CD8-positive, alpha-beta memory T cell (primary cell): ENCODE data around the gene PHTF1. TPM values are rescaled to one million over a fixed set of nuclear protein-coding genes. Genes with fewer than 3 reads are reported as not detected.

ENCODE experiments used
- CTCF ChIA-PET: fragments of 350-600 bp; sonication (Branson Sonifier 250); formaldehyde crosslinking; loops from one replicate; lab custom pipeline; 2021; ENCODE audit warnings: antibody characterized with exemption; lab: Charles Lee
- POLR2A ChIA-PET: fragments of 350-600 bp; sonication (Branson Sonifier 250); formaldehyde crosslinking; loops from one replicate; lab custom pipeline; 2021; ENCODE audit warnings: antibody characterized with exemption; lab: Charles Lee
- DNase-seq, 5 donors: peaks; one replicate each; pipeline versions ENCODE4 v3.0.0 to v3.0.0-alpha.2; 2020 to 2022; ENCODE audit warnings: mixed read lengths in 1 of 5
- H3K27ac ChIP-seq: one replicate; pipeline ENCODE4 v1.7.0; 2013; ENCODE audit warnings: low read depth, mild to moderate bottlenecking, low read length, moderate library complexity
- H3K27me3 ChIP-seq: 2 replicates; pipeline ENCODE4 v1.7.0; 2013; ENCODE audit warnings: low read length, mild to moderate bottlenecking; ENCODE audit not compliant: insufficient read depth, poor library complexity, severe bottlenecking
- H3K36me3 ChIP-seq: 2 replicates; pipeline ENCODE4 v1.7.0; 2013; ENCODE audit warnings: mild to moderate bottlenecking, low read length, moderate library complexity; ENCODE audit not compliant: insufficient read depth
- H3K4me1 ChIP-seq: 2 replicates; pipeline ENCODE4 v1.7.0; 2013; ENCODE audit warnings: mild to moderate bottlenecking, low read length, moderate library complexity; ENCODE audit not compliant: insufficient read depth
- H3K4me3 ChIP-seq: 2 replicates; pipeline ENCODE4 v1.7.0; 2013; ENCODE audit warnings: mild to moderate bottlenecking, low read length
- H3K9me3 ChIP-seq: 2 replicates; pipeline ENCODE4 v1.7.0; 2013; ENCODE audit warnings: mild to moderate bottlenecking, low read length
- H3K27ac Mint-ChIP-seq, 8 donors: one replicate each; pipeline ENCODE4 v1.8.0; 2020 to 2021; ENCODE audit warnings: mixed read lengths in 8 of 8, mild to moderate bottlenecking in 6 of 8, inconsistent platforms in 3 of 8, moderate library complexity in 3 of 8
- H3K27me3 Mint-ChIP-seq, 2 donors: one replicate each; pipeline ENCODE4 v1.8.0; 2020 to 2021; ENCODE audit warnings: mixed read lengths in 2 of 2, mild to moderate bottlenecking in 1 of 2, moderate library complexity in 1 of 2
- H3K36me3 Mint-ChIP-seq, 3 donors: one replicate each; pipeline ENCODE4 v1.8.0; 2020 to 2021; ENCODE audit warnings: mixed read lengths in 3 of 3, inconsistent platforms in 1 of 3, mild to moderate bottlenecking in 1 of 3
- H3K4me1 Mint-ChIP-seq, 3 donors: one replicate each; pipeline ENCODE4 v1.8.0; 2020 to 2021; ENCODE audit warnings: mixed read lengths in 3 of 3, inconsistent platforms in 1 of 3, mild to moderate bottlenecking in 1 of 3
- H3K4me3 Mint-ChIP-seq, 7 donors: one replicate each; pipeline ENCODE4 v1.8.0; 2020 to 2021; ENCODE audit warnings: mixed read lengths in 7 of 7, mild to moderate bottlenecking in 6 of 7, moderate library complexity in 4 of 7, inconsistent platforms in 2 of 7
- H3K9me3 Mint-ChIP-seq, 5 donors: one replicate each; pipeline ENCODE4 v1.8.0; 2020 to 2022; ENCODE audit warnings: mixed read lengths in 5 of 5, mild to moderate bottlenecking in 3 of 5, moderate library complexity in 2 of 5, inconsistent platforms in 1 of 5
- polyA plus RNA-seq: library from polyadenylated mRNA; unstranded; fragments of 300-500 nt; fragmentation: Illumina TruSeq; gene quantifications from one replicate; pipeline ENCODE4 v1.2.3, GENCODE V29; 2021
- total RNA-seq, 2 experiments: library from RNA; stranded (reverse); gene quantifications; one replicate each; pipeline ENCODE4 v1.2.3, GENCODE V29; 2021

PHTF1 gene
- total and polyA plus RNA-seq, 3 experiments from 2014 or later: 14.5 to 17.8 (median 17.5) TPM

GRCh38 chr1:113659556-113659955 lies 99.7 kb downstream of the PHTF1 start:
- Mint-ChIP-seq H3K27me3 (no peaks in the 10 kb centered on the region), H3K4me1 (no peaks in the 10 kb centered on the region), H3K27ac (no peak overlapping the region), H3K9me3 (no peaks in the 10 kb centered on the region), H3K4me3 (no peak overlapping the region), H3K36me3 (no peaks in the 10 kb centered on the region)
- ChIA-PET CTCF (no interaction called here), POLR2A (no interaction called here)
- Histone ChIP-seq H3K27me3 (no peaks in the 10 kb centered on the region), H3K4me1 (no peaks in the 10 kb centered on the region), H3K9me3 (no peaks in the 10 kb centered on the region), H3K27ac (no peak overlapping the region), H3K36me3 (no peaks in the 10 kb centered on the region), H3K4me3 (no peak overlapping the region)
- no peak for DNase-seq

GRCh38 chr1:113659035-113659434 lies 100.3 kb downstream of the PHTF1 start:
- Mint-ChIP-seq H3K36me3 (no peaks in the 10 kb centered on the region), H3K9me3 (no peaks in the 10 kb centered on the region), H3K4me1 (no peaks in the 10 kb centered on the region), H3K27me3 (no peaks in the 10 kb centered on the region), H3K27ac (no peak overlapping the region), H3K4me3 (no peak overlapping the region)
- no peaks in the 10 kb centered on the region for H3K9me3 ChIP-seq
- no peak overlapping the region for H3K4me3 ChIP-seq
- no peaks in the 10 kb centered on the region for H3K4me1 ChIP-seq
- DNase-seq: no peak
- POLR2A ChIA-PET: no interaction called here
- CTCF ChIA-PET: no interaction called here
- H3K27ac ChIP-seq: no peak overlapping the region
- no peaks in the 10 kb centered on the region for H3K36me3 ChIP-seq
- H3K27me3 ChIP-seq: no peaks in the 10 kb centered on the region

DNA sequence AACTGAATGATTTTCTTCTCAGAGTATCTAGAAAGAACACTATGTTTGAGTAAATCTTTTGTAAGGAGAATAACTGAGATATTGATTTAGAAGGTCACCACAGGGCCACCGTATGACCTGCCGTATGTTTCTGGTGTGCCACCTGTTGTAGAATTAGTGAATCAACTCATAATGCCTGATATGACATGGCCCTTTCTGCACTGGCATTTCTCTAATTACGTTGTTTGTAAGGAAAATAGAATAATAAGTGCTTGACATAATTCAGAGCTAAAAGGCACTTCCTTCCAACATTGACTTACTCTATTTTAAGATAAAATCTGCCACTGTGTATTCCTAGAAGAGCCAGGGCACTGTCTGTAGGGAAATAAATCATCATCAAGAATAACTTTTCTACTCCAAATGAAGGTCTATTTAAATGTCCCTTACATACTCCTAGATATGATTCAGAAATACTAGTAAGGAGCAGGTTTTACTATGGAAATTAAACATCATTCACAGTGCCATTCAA lies 101.7 kb downstream of the PHTF1 start:
- Mint-ChIP-seq H3K4me3 (no peak overlapping the region), H3K36me3 (peaks cover 0 to 1% (median 0%) of the 10 kb centered on the region in 3 donors), H3K27me3 (no peaks in the 10 kb centered on the region), H3K27ac (no peak overlapping the region), H3K4me1 (no peaks in the 10 kb centered on the region), H3K9me3 (no peaks in the 10 kb centered on the region)
- Histone ChIP-seq H3K27ac (no peak overlapping the region), H3K27me3 (no peaks in the 10 kb centered on the region), H3K9me3 (no peaks in the 10 kb centered on the region), H3K36me3 (no peaks in the 10 kb centered on the region), H3K4me3 (no peak overlapping the region), H3K4me1 (no peaks in the 10 kb centered on the region)
- ChIA-PET POLR2A (no interaction called here), CTCF (interaction anchor here (1.3 kb wide), 1 partner anchor 21 kb away, joined by 3 read pairs; no protein-coding TSS in a partner anchor)
- no peak for DNase-seq

DNA sequence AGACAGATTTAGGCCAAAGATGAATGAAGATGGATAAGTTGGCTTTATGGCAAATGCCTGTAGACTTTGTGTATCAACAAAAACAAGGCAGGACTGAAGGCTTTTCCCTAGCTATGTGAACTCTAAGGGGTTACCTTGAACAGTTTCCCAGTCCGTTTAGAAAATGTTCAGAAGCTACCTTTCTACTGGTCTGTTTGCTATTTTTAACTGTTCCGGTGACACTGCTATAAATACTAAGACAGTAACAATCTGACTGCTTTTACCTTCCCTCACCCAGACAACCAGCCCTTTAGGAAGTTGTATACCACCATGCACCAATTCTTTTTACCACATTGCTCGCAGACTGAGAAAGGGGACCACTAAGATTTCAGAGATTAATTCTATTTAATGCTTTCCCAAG lies 102.2 kb downstream of the PHTF1 start:
- Histone ChIP-seq H3K27me3 (no peaks in the 10 kb centered on the region), H3K9me3 (no peaks in the 10 kb centered on the region), H3K4me3 (no peak overlapping the region), H3K4me1 (no peaks in the 10 kb centered on the region), H3K36me3 (no peaks in the 10 kb centered on the region), H3K27ac (no peak overlapping the region)
- no peaks in the 10 kb centered on the region for H3K4me1 Mint-ChIP-seq
- peaks cover 0 to 1% (median 0%) of the 10 kb centered on the region in 3 donors for H3K36me3 Mint-ChIP-seq
- H3K4me3 Mint-ChIP-seq: no peak overlapping the region
- H3K27ac Mint-ChIP-seq: no peak overlapping the region
- DNase-seq: no peak
- POLR2A ChIA-PET: no interaction called here
- no peaks in the 10 kb centered on the region for H3K27me3 Mint-ChIP-seq
- no peaks in the 10 kb centered on the region for H3K9me3 Mint-ChIP-seq
- CTCF ChIA-PET: interaction anchor here (1.3 kb wide), 1 partner anchor 21 kb away, joined by 3 read pairs; no protein-coding TSS in a partner anchor

DNA sequence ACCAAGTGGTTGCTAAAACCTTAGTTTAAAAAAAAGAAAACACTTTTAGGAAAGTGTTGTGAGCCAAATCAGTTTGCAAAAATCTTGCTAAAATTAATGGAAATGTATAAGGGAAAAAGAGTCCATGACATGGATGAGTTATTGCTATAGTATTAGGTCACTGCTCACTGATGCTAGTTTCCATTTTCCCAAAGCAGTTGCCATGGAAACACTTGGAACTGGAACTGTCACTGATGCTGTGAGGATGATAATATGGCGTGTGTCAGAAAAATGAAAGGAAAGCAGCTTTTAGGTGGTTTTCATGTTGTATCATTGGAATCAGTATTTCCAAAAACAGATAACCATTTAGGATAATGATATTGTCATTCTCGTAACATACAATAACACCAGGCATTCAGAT lies 104.4 kb downstream of the PHTF1 start:
- Mint-ChIP-seq H3K4me3 (no peak overlapping the region), H3K27me3 (no peaks in the 10 kb centered on the region), H3K27ac (no peak overlapping the region), H3K9me3 (no peaks in the 10 kb centered on the region), H3K4me1 (no peaks in the 10 kb centered on the region), H3K36me3 (peaks cover 0 to 1% (median 0%) of the 10 kb centered on the region in 3 donors)
- ChIA-PET CTCF (no interaction called here), POLR2A (no interaction called here)
- no peaks in the 10 kb centered on the region for H3K9me3 ChIP-seq
- H3K27me3 ChIP-seq: no peaks in the 10 kb centered on the region
- no peak overlapping the region for H3K27ac ChIP-seq
- no peak for DNase-seq
- H3K36me3 ChIP-seq: no peaks in the 10 kb centered on the region
- H3K4me1 ChIP-seq: no peaks in the 10 kb centered on the region
- no peak overlapping the region for H3K4me3 ChIP-seq

GRCh38 chr1:113653741-113654140 lies 105.5 kb downstream of the PHTF1 start:
- CTCF ChIA-PET: no interaction called here
- H3K27me3 Mint-ChIP-seq: no peaks in the 10 kb centered on the region
- no peak overlapping the region for H3K4me3 Mint-ChIP-seq
- no peaks in the 10 kb centered on the region for H3K9me3 Mint-ChIP-seq
- H3K27ac ChIP-seq: no peak overlapping the region
- POLR2A ChIA-PET: no interaction called here
- H3K27me3 ChIP-seq: no peaks in the 10 kb centered on the region
- H3K4me1 Mint-ChIP-seq: no peaks in the 10 kb centered on the region
- DNase-seq: no peak
- peaks cover 0 to 1% (median 0%) of the 10 kb centered on the region in 3 donors for H3K36me3 Mint-ChIP-seq
- H3K9me3 ChIP-seq: no peaks in the 10 kb centered on the region
- no peak overlapping the region for H3K27ac Mint-ChIP-seq
- no peaks in the 10 kb centered on the region for H3K36me3 ChIP-seq
- no peaks in the 10 kb centered on the region for H3K4me1 ChIP-seq
- no peak overlapping the region for H3K4me3 ChIP-seq

- Mint-ChIP-seq H3K36me3 (peaks cover 0 to 1% (median 0%) of the 10 kb centered on the region in 3 donors), H3K4me1 (no peaks in the 10 kb centered on the region), H3K4me3 (no peak overlapping the region), H3K9me3 (no peaks in the 10 kb centered on the region), H3K27ac (no peak overlapping the region), H3K27me3 (no peaks in the 10 kb centered on the region)
- H3K36me3 ChIP-seq: no peaks in the 10 kb centered on the region
- H3K4me1 ChIP-seq: no peaks in the 10 kb centered on the region
- ChIA-PET CTCF (no interaction called here), POLR2A (interaction anchor here (0.5 kb wide), 1 partner anchor 29 kb away, joined by 5 read pairs; no protein-coding TSS in a partner anchor)
- no peak overlapping the region for H3K4me3 ChIP-seq
- no peaks in the 10 kb centered on the region for H3K27me3 ChIP-seq
- DNase-seq: no peak
- H3K9me3 ChIP-seq: no peaks in the 10 kb centered on the region
- H3K27ac ChIP-seq: no peak overlapping the region
Measured at GRCh38 chr1:113652771-113653170, 106.5 kb downstream of the PHTF1 start.

DNA sequence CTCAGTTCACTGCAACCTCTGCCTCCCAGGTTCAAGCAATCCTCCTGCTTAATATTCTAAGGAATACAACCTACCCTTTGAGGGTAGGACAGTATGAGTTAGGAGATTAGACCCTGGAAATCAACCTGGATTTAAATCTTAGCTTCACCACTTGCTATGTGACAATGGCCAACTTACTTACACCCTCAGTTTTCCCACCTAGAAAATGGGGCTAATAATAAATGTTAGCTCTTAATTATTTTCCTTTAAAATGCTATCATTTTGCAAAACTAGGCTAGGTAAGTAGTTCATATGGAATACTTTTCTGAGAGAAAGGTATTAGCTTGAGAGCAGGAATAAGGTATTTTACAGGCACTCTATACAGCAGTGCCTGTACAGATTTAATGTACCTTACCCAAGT lies 110.8 kb downstream of the PHTF1 start:
- H3K9me3 ChIP-seq: no peaks in the 10 kb centered on the region
- Mint-ChIP-seq H3K4me1 (no peaks in the 10 kb centered on the region), H3K27ac (no peak overlapping the region), H3K4me3 (no peak overlapping the region), H3K36me3 (peaks cover 1 to 6% (median 3%) of the 10 kb centered on the region in 3 donors), H3K27me3 (no peaks in the 10 kb centered on the region), H3K9me3 (no peaks in the 10 kb centered on the region)
- no peak for DNase-seq
- no peaks in the 10 kb centered on the region for H3K27me3 ChIP-seq
- H3K36me3 ChIP-seq: no peaks in the 10 kb centered on the region
- no peak overlapping the region for H3K4me3 ChIP-seq
- ChIA-PET POLR2A (no interaction called here), CTCF (no interaction called here)
- H3K27ac ChIP-seq: no peak overlapping the region
- H3K4me1 ChIP-seq: no peaks in the 10 kb centered on the region
